GM19395 (cell line): ENCODE results near the gene TCEA2.

ENCODE experiments used
- ATAC-seq: cut with Tn5 transposase; IDR thresholded peaks from one replicate; pipeline ENCODE4 v1.9.1; 2021; ENCODE audit warnings: mild to moderate bottlenecking, moderate library complexity; ENCODE audit not compliant: unreplicated experiment

Gene TCEA2

DNA sequence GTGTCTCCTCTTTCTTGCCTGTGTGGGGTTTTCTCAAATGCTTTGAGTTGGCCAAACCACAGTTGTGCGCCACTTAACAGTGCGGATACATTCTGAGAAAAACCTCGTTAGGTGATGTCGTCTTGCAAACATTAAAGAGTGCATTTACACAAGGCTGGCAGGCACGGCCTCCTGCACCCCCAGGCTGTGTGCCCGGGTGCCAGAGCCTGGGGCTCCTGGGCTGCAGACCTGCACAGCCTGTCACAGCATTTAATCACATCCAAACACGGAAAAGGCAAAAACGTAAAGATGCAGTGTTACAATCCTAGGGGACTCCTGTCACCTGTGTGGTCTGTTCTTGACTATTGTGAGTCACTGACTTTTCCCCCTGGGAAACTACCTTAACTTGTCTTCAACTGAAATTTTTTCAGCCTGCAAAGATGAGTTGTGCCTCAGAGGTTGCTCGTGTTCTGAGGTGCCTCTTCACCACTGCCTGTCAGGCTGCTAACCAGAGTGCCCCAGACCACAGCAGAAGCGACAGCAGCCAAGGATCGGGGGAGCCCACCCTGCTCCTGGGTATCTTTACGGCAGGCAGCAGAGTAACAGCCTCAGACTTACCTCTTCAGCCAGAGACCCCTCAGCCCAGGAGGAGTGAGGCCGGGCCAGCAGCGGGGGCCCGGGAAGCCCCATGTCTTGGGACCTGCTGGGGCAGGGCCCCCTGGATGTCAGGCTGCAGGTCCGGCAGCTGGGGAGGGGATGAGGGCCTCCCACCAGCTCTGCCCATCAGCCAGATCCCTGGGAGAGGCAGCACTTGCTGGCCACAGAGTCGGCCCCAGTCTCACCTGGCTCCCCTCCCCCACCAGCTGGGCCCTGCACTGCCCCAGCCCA is 27.7 kb upstream of the TCEA2 start:
- no peak for ATAC-seq

- ATAC-seq = no peak
Observed at GRCh38 chr20:64035933-64036345, 27.1 kb upstream of the TCEA2 start, which contains the start of gene C20orf204. Gene C20orf204, plus strand, starts transcription at chr20:64036182. Its CDS starts 142 bp downstream, at chr20:64036324.

DNA sequence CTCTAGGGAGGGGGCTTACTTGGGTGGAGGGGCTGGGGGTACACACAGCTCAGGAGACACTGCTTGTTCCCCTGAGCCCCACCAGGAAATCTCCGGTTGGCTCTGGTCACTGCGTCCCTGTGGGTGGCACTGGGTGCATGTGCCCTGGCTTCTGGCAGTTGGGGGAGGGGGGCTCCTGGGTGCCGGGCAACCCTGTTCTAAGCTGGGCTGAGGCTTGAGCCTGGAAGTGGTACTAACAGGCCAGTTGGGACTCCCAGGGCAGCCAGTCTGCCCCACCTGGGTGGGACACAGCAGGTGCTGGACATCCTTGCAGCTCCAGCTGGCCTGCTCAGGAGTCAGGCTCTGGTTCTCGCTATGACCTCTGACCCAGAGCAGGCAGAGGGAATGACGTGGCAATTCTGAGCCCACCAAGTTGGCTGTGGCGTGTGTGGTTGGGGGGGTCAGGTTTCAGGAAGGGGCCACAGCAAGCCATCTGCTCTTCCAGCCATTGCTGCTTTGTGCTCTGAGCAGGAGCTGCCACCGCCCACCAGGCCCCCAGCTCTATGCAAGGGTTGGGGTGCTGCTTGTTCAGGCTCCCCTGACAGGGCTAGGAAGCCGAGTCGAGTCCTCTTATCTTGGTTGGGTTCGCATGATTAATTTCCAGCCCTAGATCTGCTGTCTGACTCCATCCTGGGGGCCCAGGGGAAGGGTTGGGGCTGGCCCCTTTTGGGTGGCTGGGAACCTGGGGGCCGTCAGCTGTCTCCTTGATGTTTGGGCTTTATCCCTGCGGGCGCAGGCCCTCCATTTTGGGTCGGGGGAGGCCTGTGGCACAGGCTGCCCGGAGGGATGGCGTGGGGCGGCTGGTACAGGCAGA is 26.4 kb upstream of the TCEA2 start:
- ATAC-seq = no peak

- ATAC-seq = no peak
Observed at GRCh38 chr20:64037199-64037497, 25.9 kb upstream of the TCEA2 start.

- no peak for ATAC-seq
Observed at GRCh38 chr20:64037498-64038213, 25.3 kb upstream of the TCEA2 start.

DNA sequence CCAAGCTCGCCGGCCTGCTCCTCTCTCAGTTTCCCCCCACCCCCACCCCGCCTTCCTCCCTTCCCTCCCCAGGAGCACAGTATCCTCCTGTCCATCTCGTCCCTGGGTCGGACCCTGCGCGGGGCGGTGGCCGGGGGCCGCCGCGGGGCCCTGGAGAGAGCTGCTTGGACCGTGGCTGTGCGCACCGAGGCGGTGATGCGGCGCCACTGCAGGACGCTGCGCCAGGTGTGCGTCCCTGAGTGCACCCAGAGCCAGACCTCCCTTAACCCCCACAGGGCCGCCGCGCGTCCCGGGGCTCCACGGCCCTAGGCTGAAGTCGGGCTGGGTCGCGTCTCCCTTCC is 24.8 kb upstream of the TCEA2 start:
- peak; percentile 21 for ATAC-seq

DNA sequence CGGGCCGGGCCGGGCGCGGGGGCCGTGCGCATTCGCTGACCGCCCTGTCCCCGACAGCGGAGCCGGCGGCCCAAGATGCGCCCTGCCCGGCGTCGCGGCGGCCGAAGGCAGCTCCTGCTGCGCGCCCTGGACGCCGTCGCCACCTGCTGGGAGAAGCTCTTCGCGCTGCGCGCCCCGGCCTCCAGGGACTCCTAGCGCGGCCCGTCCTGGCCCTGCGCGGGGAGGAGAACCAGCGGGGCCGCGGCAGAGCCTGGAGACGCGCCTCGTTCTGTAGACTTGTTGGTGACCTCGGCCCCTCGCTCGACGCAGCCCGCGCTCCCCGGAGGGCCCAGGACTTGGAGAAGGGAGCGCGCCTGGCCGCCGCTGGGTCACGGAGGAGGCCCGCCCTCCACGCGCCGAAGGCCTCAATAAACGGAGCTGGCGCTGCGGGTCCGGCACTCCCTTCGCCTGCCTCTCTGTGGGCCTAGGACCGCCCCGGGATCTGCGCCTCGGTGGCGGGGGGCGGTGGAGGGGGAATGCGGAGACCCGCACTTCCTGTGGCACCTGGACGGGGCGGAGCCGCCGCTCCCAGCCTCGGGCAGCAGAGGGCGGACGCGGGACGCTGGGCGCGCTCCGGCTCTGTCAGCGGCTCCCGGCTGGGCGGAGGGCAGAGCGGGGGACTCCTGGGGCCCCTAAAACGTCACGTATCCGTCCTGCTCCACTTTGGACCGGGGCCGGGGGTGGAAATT is 24.3 kb upstream of the TCEA2 start:
- ATAC-seq = peak; percentile 57

DNA sequence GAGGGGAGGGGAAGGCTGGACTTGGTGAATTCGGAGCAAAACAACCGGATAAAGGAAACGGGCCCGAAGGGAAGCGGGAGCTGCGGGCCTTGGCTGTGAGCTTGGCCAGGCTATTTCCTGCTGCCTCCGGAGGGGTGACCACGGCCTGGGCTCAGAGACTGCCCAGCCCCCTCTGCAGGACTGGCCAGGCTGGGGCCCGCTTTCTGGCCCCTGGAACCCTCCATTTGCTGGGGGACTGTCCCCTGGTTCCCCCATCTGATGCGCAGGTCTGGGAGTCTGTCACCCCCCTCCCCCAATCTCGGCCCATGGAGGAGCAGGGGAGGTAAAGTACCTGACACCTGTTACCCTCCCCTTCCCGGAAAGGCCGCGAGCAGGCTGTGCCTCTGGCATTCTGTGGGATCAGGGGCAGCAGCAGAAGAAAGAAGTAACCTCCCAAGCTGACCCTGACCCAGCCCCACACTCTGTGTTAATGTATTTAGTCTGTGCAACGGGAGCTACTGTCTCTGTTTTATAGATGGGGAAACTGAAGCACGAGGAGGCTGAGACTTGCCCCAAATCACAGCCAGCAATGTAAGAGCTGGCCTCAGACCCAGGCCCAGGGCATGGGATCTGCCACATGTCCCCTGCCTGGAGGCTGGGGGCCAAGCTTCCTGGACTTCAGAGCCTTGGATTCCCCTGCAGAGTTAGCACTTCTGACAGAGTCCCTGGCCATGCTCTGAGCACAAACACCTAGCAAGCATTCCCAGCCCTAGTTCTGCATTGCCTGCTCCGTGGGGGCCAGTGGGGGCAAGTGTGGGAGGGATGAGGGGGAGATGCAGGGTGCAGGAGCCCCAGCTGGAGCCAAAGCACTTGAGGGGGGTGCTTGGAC is 23.5 kb upstream of the TCEA2 start:
- no peak for ATAC-seq

DNA sequence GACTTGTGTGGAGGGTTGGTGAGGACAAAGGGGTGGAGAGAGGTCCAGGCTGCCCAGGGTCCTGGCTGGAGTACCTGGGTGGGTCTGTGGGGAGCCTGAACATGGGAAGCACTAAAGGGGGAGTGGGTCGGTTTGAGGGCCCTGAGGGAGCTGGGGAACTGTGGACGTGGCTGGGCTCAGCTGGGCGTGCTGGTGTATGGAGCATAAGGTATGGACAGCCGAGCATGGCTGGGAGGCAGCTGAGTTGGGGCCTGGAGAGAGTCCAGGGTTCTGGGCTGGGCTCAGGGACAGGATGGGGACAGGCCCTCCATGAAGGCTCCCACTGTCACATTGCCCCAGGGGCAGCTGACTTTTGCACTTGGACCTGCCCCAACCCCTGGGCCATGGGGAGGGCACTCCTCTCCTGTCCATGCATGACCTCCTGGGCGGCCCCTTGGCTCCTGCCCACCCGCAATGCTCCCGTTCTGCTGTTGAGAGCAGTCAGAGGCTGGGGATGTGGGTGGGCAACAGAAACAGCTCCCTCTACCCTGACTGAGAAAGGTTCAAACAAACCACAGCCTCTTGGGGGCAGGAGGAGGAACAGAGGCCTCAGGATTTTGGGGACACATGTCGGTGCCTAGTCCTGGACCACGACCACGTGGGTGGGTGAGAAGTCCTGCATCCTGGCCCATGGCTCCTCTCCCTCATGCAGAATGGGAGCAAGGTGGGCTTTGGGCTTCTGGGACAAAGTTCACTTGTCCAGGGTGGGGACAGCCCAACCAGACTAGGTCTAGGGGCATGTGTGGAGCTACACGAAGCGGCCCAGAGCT is 22.6 kb upstream of the TCEA2 start:
- ATAC-seq = no peak

GRCh38 chr20:64041040-64041780 is 21.8 kb upstream of the TCEA2 start:
- ATAC-seq = no peak

DNA sequence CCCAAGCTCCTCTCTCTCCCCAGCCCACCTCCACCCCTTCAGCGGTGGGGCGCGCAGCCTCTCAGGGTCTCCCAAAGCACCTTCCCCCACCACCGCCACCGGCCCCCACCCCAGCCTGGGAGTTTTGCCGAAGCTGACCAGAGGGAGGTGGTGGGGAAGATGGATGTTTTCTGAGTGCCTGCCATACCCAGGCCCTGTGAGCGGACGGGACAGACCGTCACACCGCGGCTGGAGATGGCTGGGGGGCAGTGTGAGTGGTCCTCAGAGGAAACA is 21.3 kb upstream of the TCEA2 start:
- ATAC-seq = no peak

- no peak for ATAC-seq
Observed at GRCh38 chr20:64042054-64042781, 20.8 kb upstream of the TCEA2 start.

DNA sequence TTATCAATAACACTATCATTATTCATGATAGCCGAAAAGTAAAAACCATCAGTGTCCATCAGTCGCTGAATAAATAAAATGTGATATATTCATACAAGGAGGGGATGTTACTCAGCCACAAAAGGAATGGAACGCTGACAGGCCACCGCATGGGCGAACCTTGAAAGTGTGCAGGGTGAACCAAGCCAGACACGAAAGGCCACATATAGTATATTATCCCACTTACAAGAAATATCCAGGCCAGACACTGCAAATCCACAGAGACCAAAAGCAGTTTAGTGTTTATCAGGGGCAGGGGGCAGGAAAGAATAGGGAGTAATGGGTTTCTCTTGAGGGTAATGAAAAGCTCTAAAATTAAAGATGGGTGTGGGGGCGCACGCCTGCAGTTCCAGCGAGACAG is 19.2 kb upstream of the TCEA2 start:
- ATAC-seq = no peak

DNA sequence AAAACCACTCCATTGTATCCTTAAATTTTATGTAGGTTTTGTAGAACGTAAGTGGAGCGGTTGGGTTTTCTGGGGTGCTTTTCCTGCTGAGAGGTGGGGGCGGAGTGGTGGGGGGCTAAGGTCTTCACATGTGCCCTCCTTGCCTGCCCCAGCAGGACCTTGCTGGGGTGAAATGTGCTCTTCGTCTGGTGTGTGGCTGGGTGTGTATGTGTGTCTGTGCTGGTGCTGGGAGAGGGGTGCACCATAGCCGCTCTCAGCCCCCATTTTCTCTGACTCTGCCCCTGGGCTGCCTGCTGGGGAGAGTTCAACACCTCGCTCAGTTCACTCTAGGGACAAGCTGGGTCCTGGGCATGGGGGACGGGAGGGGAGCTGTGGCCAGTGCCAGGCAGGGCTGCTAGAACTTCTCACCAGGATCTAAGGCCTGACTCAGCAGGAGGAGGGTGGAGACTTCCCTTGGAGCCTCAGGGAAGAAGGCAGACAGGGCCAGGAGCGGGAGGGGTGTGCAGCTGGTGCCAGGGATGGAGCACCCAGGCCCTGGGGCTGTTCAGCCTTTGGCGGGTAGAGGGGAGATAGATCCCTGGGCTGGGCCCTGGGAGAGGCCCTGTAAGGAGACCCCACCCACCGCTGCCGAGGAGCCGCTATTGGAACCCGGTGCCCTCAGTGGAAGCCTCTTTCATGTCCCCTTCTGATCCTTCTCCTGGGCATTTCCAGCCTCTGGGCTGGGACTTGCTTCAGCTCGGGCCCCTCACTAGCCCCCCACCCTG is 18.3 kb upstream of the TCEA2 start:
- no peak for ATAC-seq

DNA sequence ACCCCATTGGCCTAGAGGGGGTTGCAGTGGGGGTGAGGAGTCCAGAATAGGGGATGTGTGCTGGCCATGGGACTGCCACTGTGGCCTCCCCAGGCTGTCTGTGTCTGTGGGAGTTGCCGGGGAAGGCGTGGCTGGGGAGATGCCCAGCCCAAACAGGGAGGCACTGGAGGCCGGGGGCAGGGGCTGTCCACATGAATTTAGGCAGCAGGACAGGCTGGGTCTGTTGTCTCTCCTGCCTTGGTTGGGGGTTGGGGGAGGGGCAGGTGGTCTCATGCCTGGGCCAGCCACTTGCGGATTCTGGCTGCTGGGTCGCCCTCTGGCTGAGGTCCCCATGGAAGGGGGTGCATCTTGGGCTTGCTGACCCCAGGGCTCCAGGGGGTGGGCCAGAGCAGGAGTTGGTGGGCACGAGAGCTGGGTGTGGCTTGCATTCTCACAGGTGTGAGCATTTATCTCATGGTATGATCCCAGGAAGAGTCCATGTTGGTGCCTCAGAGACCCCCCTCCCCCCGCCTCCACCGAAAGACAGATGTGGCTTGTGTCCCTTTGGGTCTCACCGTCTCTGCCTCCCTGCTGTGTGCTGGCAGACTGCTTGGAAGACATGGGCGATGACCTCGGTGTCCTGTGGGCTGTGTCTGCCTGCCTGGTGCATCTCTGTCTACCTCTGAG is 17.5 kb upstream of the TCEA2 start:
- no peak for ATAC-seq

GRCh38 chr20:64047046-64047389 is 16.0 kb upstream of the TCEA2 start:
- no peak for ATAC-seq

DNA sequence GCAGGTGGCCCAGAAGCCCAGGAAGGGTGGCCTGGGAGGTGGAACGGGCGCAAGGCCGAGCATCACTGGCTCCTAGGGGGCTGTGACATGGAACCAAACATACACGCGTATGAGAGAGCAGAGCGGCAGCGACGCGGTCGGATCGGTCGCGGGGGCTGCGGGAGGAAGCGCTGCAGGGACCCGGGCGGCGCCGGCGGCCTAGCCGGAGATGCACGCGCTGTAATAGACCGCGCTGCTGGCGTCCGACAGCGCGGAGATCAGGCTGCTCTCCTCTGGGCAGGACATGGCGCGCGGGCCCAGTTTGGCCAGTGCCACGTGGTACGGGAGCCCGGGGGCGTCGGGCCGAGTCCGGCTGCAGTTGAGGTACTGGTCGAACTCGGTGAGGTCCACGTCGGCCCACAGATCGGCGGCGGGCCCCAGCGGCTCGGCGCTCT is 15.0 kb upstream of the TCEA2 start:
- no peak for ATAC-seq
